Measurements from ENCODE around the gene CNPY1.

The CNPY1 gene

DNA sequence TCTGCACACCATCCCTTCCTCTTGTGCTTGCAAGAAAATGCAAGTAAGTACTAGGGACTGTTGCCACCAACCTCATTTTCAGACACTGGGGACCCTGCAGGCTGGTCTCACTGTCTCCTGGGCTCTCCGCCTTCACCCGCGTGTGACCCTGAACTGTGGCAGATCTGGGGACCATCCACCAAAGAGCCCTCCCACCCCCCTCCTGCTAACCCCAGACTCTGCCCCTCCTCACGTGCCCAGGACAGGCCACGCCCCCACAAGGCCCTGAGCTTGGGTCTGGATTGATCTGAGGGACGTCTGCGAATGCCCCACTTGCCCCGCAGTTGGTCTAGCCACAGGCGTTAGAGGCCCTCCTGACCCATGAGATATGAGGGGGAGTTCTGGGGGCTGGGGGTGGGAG, 8.1 kb downstream of the CNPY1 start:
- DNase-seq (ENCODE audit: low read depth, low spot score), result no peak
- H3K4me3 ChIP-seq (ENCODE audit: low read depth, low read length), result no peak overlapping the region
- TF ChIP-seq, protein P1, sequence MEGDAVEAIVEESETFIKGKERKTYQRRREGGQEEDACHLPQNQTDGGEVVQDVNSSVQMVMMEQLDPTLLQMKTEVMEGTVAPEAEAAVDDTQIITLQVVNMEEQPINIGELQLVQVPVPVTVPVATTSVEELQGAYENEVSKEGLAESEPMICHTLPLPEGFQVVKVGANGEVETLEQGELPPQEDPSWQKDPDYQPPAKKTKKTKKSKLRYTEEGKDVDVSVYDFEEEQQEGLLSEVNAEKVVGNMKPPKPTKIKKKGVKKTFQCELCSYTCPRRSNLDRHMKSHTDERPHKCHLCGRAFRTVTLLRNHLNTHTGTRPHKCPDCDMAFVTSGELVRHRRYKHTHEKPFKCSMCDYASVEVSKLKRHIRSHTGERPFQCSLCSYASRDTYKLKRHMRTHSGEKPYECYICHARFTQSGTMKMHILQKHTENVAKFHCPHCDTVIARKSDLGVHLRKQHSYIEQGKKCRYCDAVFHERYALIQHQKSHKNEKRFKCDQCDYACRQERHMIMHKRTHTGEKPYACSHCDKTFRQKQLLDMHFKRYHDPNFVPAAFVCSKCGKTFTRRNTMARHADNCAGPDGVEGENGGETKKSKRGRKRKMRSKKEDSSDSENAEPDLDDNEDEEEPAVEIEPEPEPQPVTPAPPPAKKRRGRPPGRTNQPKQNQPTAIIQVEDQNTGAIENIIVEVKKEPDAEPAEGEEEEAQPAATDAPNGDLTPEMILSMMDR (IDR thresholded peaks at IDR 0.05; ENCODE audit: low read depth, low read length), result no peak
- in situ Hi-C loops (cut with HindIII; ENCODE audit: low sequenced_read_pairs), result no loop called here

DNA sequence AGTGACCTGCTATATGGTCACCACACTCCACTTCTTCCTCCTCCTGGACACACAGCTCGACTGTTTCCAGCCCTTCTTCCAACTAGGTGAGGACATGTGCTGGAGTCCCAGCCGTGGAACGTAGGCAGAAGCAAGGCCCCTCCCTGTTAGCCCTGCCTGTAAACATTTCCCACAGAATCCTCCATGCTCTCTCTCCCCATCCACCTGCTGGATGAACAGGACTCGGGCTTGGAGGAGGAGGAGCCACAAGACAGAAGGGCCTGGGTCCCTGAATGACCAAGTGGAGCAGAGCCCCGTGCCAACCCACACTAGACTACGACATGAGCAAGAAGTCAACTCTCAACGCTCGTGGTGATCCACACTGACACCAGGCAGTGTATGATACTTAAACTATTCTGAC, 9.9 kb downstream of the CNPY1 start:
- TF ChIP-seq, protein P1 (IDR thresholded peaks at IDR 0.05; ENCODE audit: low read depth, low read length), result no peak
- no peak for DNase-seq (ENCODE audit: low read depth, low spot score)
- H3K4me3 ChIP-seq (ENCODE audit: low read depth, low read length), result no peak overlapping the region
- in situ Hi-C loops (cut with HindIII; ENCODE audit: low sequenced_read_pairs), result no loop called here

DNA sequence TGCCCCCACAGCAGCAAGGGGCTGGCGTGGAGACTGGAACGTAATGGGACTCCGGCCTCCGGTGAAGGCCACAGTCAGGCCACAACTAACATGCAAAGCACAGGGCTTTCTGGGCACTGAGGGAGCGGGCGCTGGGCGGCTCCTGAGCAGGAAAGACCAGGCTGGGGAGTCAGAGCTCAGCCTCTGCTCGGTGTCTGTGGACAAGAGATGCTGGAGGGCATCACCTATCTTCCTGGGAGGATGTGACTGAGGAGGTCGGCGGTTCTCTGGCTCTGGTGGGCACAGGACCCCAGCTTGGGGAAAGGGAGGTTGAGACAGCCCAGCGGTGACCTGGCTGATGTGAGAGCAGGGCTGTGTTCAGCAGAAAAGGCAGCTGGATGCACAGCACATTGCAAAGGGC, 11.7 kb downstream of the CNPY1 start:
- no peak overlapping the region for H3K4me3 ChIP-seq (ENCODE audit: low read depth, low read length)
- no peak for DNase-seq (ENCODE audit: low read depth, low spot score)
- TF ChIP-seq, protein P1 (IDR thresholded peaks at IDR 0.05; ENCODE audit: low read depth, low read length), result no peak
- in situ Hi-C loops (cut with HindIII; ENCODE audit: low sequenced_read_pairs), result no loop called here

DNA sequence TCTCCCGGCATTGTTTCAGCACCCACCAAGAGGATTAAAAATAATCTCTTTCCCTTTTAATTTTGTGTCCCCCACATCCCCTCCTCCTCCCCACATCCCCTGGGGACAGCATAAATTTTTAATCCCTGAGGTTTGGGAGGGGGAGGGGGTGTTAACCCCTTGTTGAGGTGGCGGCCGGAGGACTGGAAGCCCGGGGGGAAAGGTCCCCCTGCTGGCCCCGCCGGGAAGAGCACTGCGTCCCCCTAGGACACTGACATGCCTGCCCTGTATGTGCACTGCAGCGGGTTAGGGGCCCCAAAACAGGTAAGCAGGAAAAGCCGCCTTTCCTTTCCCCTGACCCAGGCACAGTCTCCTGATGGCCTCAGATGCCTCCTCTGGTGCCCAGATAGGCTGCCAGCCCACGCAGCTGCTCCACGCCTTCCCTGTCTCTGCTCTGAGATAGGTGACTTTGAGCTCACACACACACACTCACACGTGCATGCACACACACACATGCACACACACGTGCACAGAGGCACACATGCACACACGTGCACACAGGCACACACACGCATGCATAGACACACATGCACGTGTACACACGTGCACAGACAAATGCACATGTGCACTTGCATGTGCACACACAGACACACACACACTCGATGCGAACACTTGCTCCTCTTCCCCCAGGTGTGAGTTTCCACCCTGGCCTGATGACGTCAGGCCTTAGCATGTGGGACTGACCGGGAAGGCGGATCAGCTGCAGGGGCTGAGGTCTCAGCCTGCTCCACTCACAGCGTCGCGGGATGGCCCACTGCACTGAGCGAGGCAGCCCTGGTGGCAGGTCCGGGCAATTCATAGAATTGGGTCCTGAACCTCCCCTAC, 12.3 kb downstream of the CNPY1 start:
- in situ Hi-C loops (cut with HindIII; ENCODE audit: low sequenced_read_pairs), result no loop called here
- H3K4me3 ChIP-seq (ENCODE audit: low read depth, low read length), result no peak overlapping the region
- TF ChIP-seq, protein P1 (IDR thresholded peaks at IDR 0.05; ENCODE audit: low read depth, low read length), result peak; percentile 69
- DNase-seq (ENCODE audit: low read depth, low spot score), result no peak

DNA sequence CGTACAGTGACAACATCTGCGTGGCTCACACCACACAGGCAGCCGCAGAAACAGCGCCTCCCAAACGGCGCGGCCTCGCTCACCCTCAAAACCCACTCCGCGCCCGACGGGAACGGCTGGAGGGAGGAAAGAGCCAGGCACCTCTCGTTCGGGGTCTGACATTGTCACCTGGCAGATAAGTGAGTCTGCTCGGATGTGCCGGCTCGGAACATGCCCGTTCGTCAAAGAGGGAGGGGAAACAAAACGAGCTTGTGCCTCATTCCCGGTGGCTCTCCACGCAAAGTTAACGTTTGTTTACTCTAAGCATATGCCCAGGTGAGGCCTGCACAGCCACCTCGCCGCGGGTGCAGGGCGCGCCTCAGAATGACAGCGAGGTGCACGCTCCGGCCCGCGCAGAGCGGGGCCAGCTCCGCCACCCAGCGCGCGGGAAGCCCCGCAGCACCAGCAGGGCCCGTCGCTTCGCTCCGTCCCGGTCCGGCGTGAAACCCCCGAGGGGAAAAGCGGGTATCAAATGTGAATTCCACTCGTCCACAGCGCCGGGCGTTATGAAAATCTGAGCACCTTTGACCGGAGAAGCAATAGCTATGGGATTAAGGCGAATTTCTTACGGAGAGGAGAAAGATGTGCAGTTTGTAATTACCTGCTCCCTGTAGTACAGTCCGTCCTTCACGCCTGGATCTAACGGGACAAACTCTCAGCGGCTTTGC, 13.1 kb downstream of the CNPY1 start:
- no peak for DNase-seq (ENCODE audit: low read depth, low spot score)
- in situ Hi-C loops (cut with HindIII; ENCODE audit: low sequenced_read_pairs), result no loop called here
- TF ChIP-seq, protein P1 (IDR thresholded peaks at IDR 0.05; ENCODE audit: low read depth, low read length), result no peak
- no peak overlapping the region for H3K4me3 ChIP-seq (ENCODE audit: low read depth, low read length)

DNA sequence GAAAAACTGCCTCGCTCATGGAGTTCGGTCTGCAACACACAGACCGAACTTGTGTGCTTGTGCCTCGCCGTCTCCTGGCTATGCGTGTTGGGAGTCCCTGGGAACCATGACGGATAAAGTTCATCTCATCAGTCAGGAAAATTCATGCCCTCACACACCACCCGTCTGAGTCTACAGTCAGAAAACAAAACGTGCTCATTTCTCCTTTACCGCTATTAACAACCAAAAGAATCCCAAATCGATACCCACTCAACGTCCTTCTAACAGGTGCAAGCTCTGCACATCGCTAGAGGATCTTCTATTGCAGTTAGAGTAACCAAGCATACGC, 13.6 kb downstream of the CNPY1 start:
- DNase-seq (ENCODE audit: low read depth, low spot score), result no peak
- TF ChIP-seq, protein P1 (IDR thresholded peaks at IDR 0.05; ENCODE audit: low read depth, low read length), result no peak
- H3K4me3 ChIP-seq (ENCODE audit: low read depth, low read length), result no peak overlapping the region
- in situ Hi-C loops (cut with HindIII; ENCODE audit: low sequenced_read_pairs), result no loop called here
